ENCODE results near the gene TMIGD1. TPM values are rescaled to one million over a fixed set of nuclear protein-coding genes. Genes with fewer than 3 reads are reported as not detected.
"Not testable (repeated sequence)": the region's sequence is repeated elsewhere in the genome, so short reads cannot be mapped to it uniquely, and the experiment has no call there.

The TMIGD1 gene
- total RNA-seq, 1 donor from 2014 or later: not detected

DNA sequence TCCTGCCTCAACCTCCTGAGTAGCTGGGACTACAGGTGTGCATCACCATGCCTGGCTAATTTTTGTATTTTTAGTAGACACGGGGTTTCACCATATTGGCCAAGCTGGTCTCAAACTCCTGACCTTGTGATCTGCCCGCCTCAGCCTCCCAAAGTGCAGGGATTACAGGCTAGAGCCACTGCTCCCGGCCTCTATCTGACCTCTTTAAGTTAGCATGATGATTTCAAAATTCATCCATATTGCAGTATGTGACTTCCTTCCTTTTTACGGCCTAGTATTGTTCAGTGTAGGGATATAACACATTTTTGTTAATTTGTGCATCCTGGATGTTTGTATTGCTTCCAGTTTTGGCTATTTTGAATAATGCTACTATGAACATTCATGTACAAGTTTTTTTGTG lies 17.4 kb upstream of the TMIGD1 start:
- H3K9me3 Mint-ChIP-seq; H3K27me3 Mint-ChIP-seq (ENCODE audit: low read depth); intact Hi-C loops (cut with micrococcal nuclease); H3K27ac Mint-ChIP-seq; H3K4me3 Mint-ChIP-seq (ENCODE audit: low read depth); H3K36me3 Mint-ChIP-seq (ENCODE audit: low read depth); DNase-seq (ENCODE audit: low spot score): not testable (repeated sequence)
- peaks cover 15% of the 10 kb centered on the region for H3K4me1 Mint-ChIP-seq (ENCODE audit: low read depth)

DNA sequence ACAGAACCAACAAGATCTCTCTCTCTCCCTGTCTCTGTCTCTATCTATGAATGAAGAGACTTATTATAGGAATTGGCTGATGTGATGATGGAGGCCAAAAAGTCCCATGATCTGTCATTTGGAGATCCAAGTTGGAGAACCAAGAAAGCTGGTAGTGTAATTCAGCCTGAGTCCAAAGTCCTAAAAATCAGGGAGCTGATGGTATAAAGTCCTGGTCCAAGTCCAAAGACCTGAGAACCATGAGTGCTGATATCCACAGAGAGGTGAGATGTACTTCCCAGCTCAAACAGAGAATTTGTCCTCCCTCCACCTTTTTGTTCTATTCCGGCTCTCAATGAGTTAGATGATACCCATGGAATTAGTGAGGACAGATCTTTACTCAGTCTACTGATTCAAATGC lies 15.4 kb upstream of the TMIGD1 start:
- no peaks in the 10 kb centered on the region for H3K27me3 Mint-ChIP-seq (ENCODE audit: low read depth)
- H3K4me1 Mint-ChIP-seq (ENCODE audit: low read depth): peaks cover 10% of the 10 kb centered on the region
- intact Hi-C loops (cut with micrococcal nuclease): no loop called here
- H3K36me3 Mint-ChIP-seq (ENCODE audit: low read depth): no peaks in the 10 kb centered on the region
- H3K4me3 Mint-ChIP-seq (ENCODE audit: low read depth): no peak overlapping the region
- H3K27ac Mint-ChIP-seq: no peak overlapping the region
- no peak for DNase-seq (ENCODE audit: low spot score)
- H3K9me3 Mint-ChIP-seq: no peaks in the 10 kb centered on the region

DNA sequence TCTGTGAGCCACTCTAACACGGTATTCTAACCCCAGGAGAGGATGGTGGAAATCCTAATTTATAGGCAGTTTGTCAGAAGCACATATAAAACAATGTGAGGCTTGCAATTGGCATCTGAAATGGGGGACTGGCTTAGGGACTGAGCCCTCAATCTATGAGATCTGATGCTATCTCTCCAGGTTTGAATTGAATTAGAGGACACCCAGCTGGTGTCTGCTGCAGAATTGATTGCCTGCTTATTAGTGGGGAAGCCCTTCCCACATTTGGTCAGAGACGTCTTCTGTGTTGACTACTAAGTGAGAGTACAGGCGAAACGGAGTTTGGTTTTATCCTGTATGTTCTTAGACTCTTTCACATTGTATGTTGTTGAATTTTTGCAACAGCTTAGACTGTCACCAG lies 13.6 kb upstream of the TMIGD1 start:
- intact Hi-C loops (cut with micrococcal nuclease): no loop called here
- H3K9me3 Mint-ChIP-seq: no peaks in the 10 kb centered on the region
- no peak overlapping the region for H3K27ac Mint-ChIP-seq
- no peak for DNase-seq (ENCODE audit: low spot score)
- no peak overlapping the region for H3K4me3 Mint-ChIP-seq (ENCODE audit: low read depth)
- peaks cover 10% of the 10 kb centered on the region for H3K4me1 Mint-ChIP-seq (ENCODE audit: low read depth)
- no peaks in the 10 kb centered on the region for H3K27me3 Mint-ChIP-seq (ENCODE audit: low read depth)
- H3K36me3 Mint-ChIP-seq (ENCODE audit: low read depth): no peaks in the 10 kb centered on the region

DNA sequence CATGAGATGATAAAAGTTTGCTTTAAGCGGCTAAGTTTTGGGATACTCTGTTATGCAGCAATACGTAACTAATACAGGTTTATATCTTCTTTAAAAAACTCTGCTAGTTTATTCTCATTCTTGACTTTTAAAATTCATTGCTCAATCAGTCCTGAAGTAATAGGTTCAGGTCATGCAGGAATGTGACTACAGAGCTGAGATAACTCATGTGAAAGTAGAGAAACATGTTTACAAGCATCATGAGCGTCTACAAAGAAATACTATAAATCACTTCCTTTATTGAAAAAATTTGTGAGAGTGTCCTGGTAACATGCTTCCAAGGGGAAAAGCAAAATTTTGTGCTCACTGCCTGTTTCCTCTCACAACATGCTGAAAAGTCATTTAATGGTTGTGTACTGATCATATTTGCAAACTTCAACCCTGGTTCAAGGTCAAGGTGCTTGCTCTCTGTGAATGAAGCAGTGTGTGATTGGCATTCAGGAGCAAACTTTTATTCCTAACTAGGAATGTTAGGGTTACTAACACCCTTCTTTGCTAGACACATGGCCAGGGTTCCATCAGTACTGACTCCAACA lies 12.5 kb upstream of the TMIGD1 start:
- DNase-seq (ENCODE audit: low spot score): no peak
- H3K4me3 Mint-ChIP-seq (ENCODE audit: low read depth): no peak overlapping the region
- intact Hi-C loops (cut with micrococcal nuclease): no loop called here
- no peaks in the 10 kb centered on the region for H3K27me3 Mint-ChIP-seq (ENCODE audit: low read depth)
- peaks cover 7% of the 10 kb centered on the region for H3K4me1 Mint-ChIP-seq (ENCODE audit: low read depth)
- H3K9me3 Mint-ChIP-seq: no peaks in the 10 kb centered on the region
- H3K36me3 Mint-ChIP-seq (ENCODE audit: low read depth): no peaks in the 10 kb centered on the region
- no peak overlapping the region for H3K27ac Mint-ChIP-seq

DNA sequence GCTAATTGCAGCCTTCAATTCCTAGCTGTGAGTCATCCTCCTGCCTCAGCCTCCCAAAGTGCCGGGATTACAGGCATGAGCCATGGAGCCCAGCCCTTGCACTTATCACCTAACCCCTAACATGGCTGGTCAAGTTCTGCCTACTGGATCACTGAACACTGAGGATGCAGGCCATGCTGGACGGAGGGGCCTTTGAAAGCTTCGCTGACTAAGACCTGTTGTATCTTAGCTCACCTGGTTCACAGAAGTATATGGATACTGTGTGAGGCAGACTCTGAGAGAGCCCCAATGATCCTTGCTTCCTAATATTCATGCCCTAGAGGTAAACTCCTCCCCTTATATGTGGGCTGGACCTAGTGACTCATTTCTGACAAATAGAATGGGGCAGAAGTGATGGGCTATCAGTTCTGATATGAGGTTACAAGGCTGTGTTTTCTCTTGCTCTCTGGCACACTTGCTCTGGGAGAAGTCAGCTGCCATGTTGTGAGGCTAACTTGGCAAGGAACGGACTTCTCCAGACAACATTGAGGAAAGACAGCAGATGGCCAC lies 11.7 kb upstream of the TMIGD1 start:
- no peak overlapping the region for H3K27ac Mint-ChIP-seq
- no peaks in the 10 kb centered on the region for H3K36me3 Mint-ChIP-seq (ENCODE audit: low read depth)
- intact Hi-C loops (cut with micrococcal nuclease): no loop called here
- no peaks in the 10 kb centered on the region for H3K27me3 Mint-ChIP-seq (ENCODE audit: low read depth)
- no peak overlapping the region for H3K4me3 Mint-ChIP-seq (ENCODE audit: low read depth)
- peaks cover 7% of the 10 kb centered on the region for H3K4me1 Mint-ChIP-seq (ENCODE audit: low read depth)
- no peak for DNase-seq (ENCODE audit: low spot score)
- H3K9me3 Mint-ChIP-seq: no peaks in the 10 kb centered on the region

DNA sequence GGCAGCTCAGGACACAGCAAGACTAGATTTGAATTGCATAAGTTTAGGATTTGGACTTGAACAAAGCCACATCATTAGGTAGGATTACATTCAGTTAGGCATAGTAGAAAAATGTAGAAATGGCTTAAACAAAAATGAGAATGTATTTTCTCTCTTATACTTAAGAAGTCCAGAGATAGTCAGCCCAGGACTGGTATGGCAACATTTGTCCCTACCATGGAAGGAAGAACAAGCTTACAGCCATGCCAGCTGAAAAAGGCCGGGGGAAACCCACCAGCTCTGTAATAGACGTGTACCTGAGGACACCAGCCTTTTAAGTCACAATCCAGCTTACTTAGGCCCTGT lies 11.2 kb upstream of the TMIGD1 start:
- no peak overlapping the region for H3K27ac Mint-ChIP-seq
- no peaks in the 10 kb centered on the region for H3K9me3 Mint-ChIP-seq
- intact Hi-C loops (cut with micrococcal nuclease): no loop called here
- no peak overlapping the region for H3K4me3 Mint-ChIP-seq (ENCODE audit: low read depth)
- DNase-seq (ENCODE audit: low spot score): no peak
- no peaks in the 10 kb centered on the region for H3K36me3 Mint-ChIP-seq (ENCODE audit: low read depth)
- peaks cover 10% of the 10 kb centered on the region for H3K4me1 Mint-ChIP-seq (ENCODE audit: low read depth)
- no peaks in the 10 kb centered on the region for H3K27me3 Mint-ChIP-seq (ENCODE audit: low read depth)

DNA sequence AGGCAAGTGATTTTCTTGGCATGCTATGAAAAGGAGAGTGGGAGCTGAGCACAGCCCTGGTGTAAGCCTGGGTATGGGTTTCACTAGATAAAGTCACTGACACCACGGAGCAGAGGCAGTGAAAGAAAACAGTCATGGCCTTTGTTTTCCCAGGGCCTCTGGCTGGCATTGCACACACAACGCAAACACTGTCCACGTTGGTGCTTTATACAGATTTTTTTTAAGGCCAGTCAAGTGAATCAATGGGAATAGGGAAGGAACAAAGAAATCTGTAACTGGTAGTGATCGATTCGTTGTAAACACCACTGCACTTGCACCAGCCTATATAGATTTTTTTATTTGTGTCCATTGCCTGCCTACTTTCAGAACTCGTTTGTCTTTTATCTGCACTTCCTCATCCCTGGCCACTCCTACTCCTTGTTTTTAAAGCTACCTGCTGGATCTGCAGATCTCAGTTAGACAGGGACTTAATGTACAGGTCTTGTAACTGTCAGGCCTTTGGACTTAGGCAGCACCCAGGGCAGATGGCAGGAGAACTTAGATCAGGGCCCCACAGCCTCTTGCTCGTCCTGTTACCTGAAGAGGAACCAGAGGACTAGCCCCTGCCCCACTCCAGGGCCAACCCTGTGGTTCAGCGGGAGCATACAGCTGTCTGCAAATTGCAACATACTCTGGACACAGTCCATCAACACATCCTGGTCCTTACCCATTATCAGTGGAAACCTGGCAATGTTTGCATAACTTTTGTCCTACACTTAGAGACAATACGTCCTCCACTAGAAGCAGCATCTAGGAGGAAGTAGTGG lies 10.6 kb upstream of the TMIGD1 start:
- Mint-ChIP-seq H3K4me3 (ENCODE audit: low read depth) (no peak overlapping the region), H3K4me1 (ENCODE audit: low read depth) (peaks cover 13% of the 10 kb centered on the region), H3K27ac (no peak overlapping the region), H3K36me3 (ENCODE audit: low read depth) (no peaks in the 10 kb centered on the region), H3K27me3 (ENCODE audit: low read depth) (peaks cover 2% of the 10 kb centered on the region), H3K9me3 (no peaks in the 10 kb centered on the region)
- intact Hi-C loops (cut with micrococcal nuclease): no loop called here
- no peak for DNase-seq (ENCODE audit: low spot score)

DNA sequence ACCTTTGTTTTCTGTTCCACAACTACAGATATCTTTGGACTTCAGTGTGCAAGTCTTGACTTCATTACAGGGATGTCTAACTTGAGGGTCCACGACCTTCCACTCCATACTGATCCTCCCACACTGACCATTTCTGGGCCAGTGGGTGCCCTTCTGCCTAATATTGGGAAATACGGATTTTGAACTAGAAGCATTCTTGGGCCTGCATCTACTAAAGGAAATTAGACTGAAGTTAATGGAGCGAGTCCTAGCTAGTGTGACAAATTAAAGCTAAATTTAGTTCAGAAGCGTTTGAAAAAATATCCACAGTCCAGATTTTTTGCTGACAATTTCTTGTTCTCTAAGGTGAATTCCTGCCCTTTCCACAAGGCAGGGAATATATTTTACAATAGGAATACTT lies 9.9 kb upstream of the TMIGD1 start:
- DNase-seq (ENCODE audit: low spot score): no peak
- no peaks in the 10 kb centered on the region for H3K9me3 Mint-ChIP-seq
- H3K4me3 Mint-ChIP-seq (ENCODE audit: low read depth): no peak overlapping the region
- no peak overlapping the region for H3K27ac Mint-ChIP-seq
- intact Hi-C loops (cut with micrococcal nuclease): no loop called here
- no peaks in the 10 kb centered on the region for H3K36me3 Mint-ChIP-seq (ENCODE audit: low read depth)
- peaks cover 2% of the 10 kb centered on the region for H3K27me3 Mint-ChIP-seq (ENCODE audit: low read depth)
- H3K4me1 Mint-ChIP-seq (ENCODE audit: low read depth): peaks cover 13% of the 10 kb centered on the region

DNA sequence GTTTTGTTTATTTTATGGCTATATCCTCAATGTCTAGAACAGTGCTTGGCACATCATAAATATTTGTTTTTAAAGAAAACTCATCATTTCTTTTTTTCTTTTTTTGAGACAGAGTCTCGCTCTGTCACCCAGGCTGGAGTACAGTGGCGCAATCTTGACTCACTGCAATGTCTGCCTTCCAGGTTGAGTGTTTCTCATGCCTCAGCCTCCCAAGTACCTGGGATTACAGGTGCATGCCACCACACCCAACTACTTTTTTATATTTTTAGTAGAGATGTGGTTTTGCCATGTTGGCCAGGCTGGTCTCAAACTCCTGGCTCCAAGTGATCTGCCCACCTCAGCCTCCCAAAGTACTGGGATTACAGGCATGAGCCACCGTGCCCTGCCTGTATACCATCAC lies 9.4 kb upstream of the TMIGD1 start:
- intact Hi-C loops (cut with micrococcal nuclease); H3K27me3 Mint-ChIP-seq (ENCODE audit: low read depth); H3K36me3 Mint-ChIP-seq (ENCODE audit: low read depth): not testable (repeated sequence)

DNA sequence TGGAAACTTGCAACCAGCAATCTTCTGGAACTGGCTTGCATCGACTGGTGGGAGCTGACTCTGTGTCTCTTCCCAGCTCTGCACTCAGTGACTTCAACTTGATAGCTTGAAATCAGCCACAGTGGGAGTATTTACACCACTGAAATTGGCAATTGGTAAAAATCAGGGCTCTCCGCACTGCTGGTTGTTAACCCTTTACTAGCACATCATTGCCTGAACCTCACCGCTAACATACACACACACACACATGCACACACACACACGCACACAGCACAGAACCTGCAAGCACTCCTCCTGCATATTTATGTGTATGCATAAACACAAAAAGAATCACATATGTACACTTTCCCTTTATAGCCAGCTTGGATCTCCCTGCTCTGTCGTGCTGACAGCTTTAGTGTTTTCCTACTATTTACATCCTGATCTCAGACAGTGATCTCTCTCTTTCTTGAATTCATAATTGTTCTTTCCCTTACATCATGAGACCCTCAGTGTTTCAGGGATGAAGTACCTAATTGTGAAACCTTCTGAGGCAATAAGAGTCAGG lies 7.9 kb upstream of the TMIGD1 start:
- Mint-ChIP-seq H3K27me3 (ENCODE audit: low read depth) (peaks cover 7% of the 10 kb centered on the region), H3K27ac (no peak overlapping the region), H3K36me3 (ENCODE audit: low read depth) (no peaks in the 10 kb centered on the region), H3K4me1 (ENCODE audit: low read depth) (peaks cover 13% of the 10 kb centered on the region), H3K4me3 (ENCODE audit: low read depth) (no peak overlapping the region), H3K9me3 (no peaks in the 10 kb centered on the region)
- intact Hi-C loops (cut with micrococcal nuclease): loop anchor here (2.0 kb wide), 1 partner anchor 135 kb away; the partner anchor contains the start of gene GOSR1
- DNase-seq (ENCODE audit: low spot score): no peak

More for the DNA sequence above, 9.4 kb upstream of the TMIGD1 start:
- not testable (repeated sequence) for H3K27ac Mint-ChIP-seq; H3K4me3 Mint-ChIP-seq (ENCODE audit: low read depth); H3K9me3 Mint-ChIP-seq; DNase-seq (ENCODE audit: low spot score)
- peaks cover 13% of the 10 kb centered on the region for H3K4me1 Mint-ChIP-seq (ENCODE audit: low read depth)

DNA sequence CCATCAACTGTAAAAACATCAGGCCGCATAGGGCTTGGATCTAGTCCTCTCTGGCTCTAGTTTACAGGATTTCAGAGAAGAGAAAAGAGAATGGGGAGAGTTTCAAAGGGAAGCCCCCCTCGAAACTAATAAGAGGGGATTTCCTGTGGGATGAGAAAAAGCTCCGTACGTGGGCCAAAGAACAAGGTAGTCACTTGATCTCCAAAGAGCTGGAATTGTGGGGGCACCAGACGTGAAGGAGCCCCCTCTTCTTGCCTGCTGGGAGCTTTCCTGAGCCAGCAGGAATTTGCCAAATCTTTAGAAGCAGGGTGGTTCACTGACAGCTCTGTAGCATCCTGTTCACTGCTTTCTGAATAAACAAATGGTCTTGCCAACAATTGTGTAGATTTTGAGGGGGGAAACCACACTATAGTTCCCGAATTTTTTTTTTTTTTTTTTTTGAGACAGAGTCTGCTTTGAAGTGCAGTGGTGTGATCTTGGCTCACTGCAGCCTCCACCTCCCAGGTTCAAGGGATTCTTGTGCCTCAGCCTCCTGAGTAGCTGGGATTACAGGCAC lies 7.0 kb upstream of the TMIGD1 start:
- intact Hi-C loops (cut with micrococcal nuclease): loop anchor here (2.0 kb wide), 1 partner anchor 136 kb away; the partner anchor contains the start of gene GOSR1
- Mint-ChIP-seq H3K4me1 (ENCODE audit: low read depth) (peaks cover 16% of the 10 kb centered on the region), H3K27ac (no peak overlapping the region), H3K9me3 (no peaks in the 10 kb centered on the region), H3K27me3 (ENCODE audit: low read depth) (peaks cover 7% of the 10 kb centered on the region), H3K36me3 (ENCODE audit: low read depth) (no peaks in the 10 kb centered on the region), H3K4me3 (ENCODE audit: low read depth) (no peak overlapping the region)
- no peak for DNase-seq (ENCODE audit: low spot score)

DNA sequence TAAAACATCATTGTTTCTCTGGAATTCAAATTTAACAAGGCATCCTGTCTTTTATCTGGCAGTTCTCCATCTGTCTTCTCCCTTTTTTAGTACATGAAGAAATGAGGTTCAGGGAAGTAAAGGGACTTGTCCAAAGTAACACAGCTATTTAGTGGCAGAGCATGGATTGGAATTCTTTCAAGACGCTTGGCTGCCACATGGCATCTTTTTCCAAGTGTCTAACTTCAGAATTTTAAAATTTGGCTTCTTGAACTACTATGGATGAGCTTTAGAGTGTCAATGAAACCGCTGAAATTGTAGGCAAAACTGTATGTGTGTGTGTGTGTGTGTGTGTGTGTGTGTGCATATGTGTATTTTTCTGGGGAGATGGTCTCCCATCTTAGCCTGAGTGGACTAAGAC lies 5.2 kb upstream of the TMIGD1 start:
- intact Hi-C loops (cut with micrococcal nuclease): loop anchor here (10.0 kb wide), 1 partner anchor 64 kb away; no protein-coding TSS in a partner anchor
- no peak overlapping the region for H3K4me3 Mint-ChIP-seq (ENCODE audit: low read depth)

More for the DNA sequence above, 5.2 kb upstream of the TMIGD1 start:
- Mint-ChIP-seq H3K4me1 (ENCODE audit: low read depth) (peaks cover 13% of the 10 kb centered on the region), H3K27me3 (ENCODE audit: low read depth) (peaks cover 7% of the 10 kb centered on the region), H3K36me3 (ENCODE audit: low read depth) (no peaks in the 10 kb centered on the region), H3K9me3 (no peaks in the 10 kb centered on the region), H3K27ac (no peak overlapping the region)
- DNase-seq (ENCODE audit: low spot score): no peak
